GM12891 (cell line): Measurements from ENCODE around the gene SLC30A1.

Source experiments
- DNase-seq: peaks from one replicate; pipeline ENCODE4 v3.0.0; 2011; ENCODE audit warnings: low spot score; ENCODE audit not compliant: insufficient read length
- FAIRE-seq: peaks from 2 replicates; lab custom pipeline; 2011; peaks lifted over from hg19 to GRCh38; lab: Jason Lieb, UNC
- PAX5 ChIP-seq: IDR thresholded peaks from 2 replicates; pipeline ENCODE4 v1.6.1; 2011; ENCODE audit warnings: low read length, moderate library complexity, mild to moderate bottlenecking; ENCODE audit not compliant: insufficient read depth, severe bottlenecking
- POLR2A ChIP-seq: IDR thresholded peaks from 2 replicates; pipeline ENCODE4 v1.6.1; 2011; ENCODE audit warnings: low read depth, low read length, control low read depth
- POLR2AphosphoS5 ChIP-seq: IDR thresholded peaks from 2 replicates; pipeline ENCODE4 v1.6.1; 2011; ENCODE audit warnings: low read depth, low read length, control low read depth
- POU2F2 ChIP-seq: IDR thresholded peaks from 2 replicates; pipeline ENCODE4 v1.6.1; 2011; ENCODE audit warnings: low read depth, mild to moderate bottlenecking, control low read depth, low read length, moderate library complexity
- SPI1 ChIP-seq: IDR thresholded peaks from 2 replicates; pipeline ENCODE4 v1.6.1; 2011; ENCODE audit warnings: low read depth, low read length, control low read depth
- TAF1 ChIP-seq: IDR thresholded peaks from 2 replicates; pipeline ENCODE4 v1.6.1; 2011; ENCODE audit warnings: low read depth, low read length, control low read depth

The SLC30A1 gene

GRCh38 chr1:211609120-211610024 is 30.4 kb upstream of the SLC30A1 start:
- DNase-seq (no peak), FAIRE-seq (no peak)
- TF ChIP-seq TAF1 (no peak), POLR2A (no peak), PAX5 (no peak)

GRCh38 chr1:211607754-211608473 is 29.0 kb upstream of the SLC30A1 start:
- FAIRE-seq = no peak

GRCh38 chr1:211606914-211607753 is 28.2 kb upstream of the SLC30A1 start:
- no peak for FAIRE-seq
- no peak for DNase-seq
- no peak for TF ChIP-seq TAF1
- TF ChIP-seq PAX5 = no peak
- no peak; the same call in 1 of the 2 replicates for TF ChIP-seq POLR2A
- TF ChIP-seq SPI1 = peak; percentile 84

More at GRCh38 chr1:211607754-211608473, 29.0 kb upstream of the SLC30A1 start:
- TF ChIP-seq POLR2AphosphoS5 (no peak), PAX5 (no peak), TAF1 (no peak), POU2F2 (no peak), SPI1 (no peak), POLR2A (no peak)
- DNase-seq = no peak

- no peak for DNase-seq
- no peak for TF ChIP-seq POLR2AphosphoS5
- peak; percentile 30; the same call in 1 of the 2 replicates for TF ChIP-seq SPI1
- FAIRE-seq = no peak
Measured at GRCh38 chr1:211606332-211606913, 27.5 kb upstream of the SLC30A1 start.

GRCh38 chr1:211605603-211606331 is 26.8 kb upstream of the SLC30A1 start:
- no peak for TF ChIP-seq POLR2A
- no peak for TF ChIP-seq SPI1
- TF ChIP-seq TAF1 = no peak
- no peak for TF ChIP-seq PAX5
- no peak for TF ChIP-seq POU2F2
- TF ChIP-seq POLR2AphosphoS5 = no peak
- FAIRE-seq = no peak
- no peak for DNase-seq

- TF ChIP-seq POU2F2 (no peak), SPI1 (no peak), TAF1 (no peak), PAX5 (no peak), POLR2AphosphoS5 (no peak), POLR2A (no peak)
- DNase-seq (no peak), FAIRE-seq (no peak)
Measured at GRCh38 chr1:211605034-211605433, 26.1 kb upstream of the SLC30A1 start.

GRCh38 chr1:211604548-211604947 is 25.6 kb upstream of the SLC30A1 start:
- FAIRE-seq (no peak), DNase-seq (no peak)
- no peak for TF ChIP-seq PAX5
- TF ChIP-seq SPI1 = no peak
- no peak for TF ChIP-seq POLR2AphosphoS5
- no peak for TF ChIP-seq TAF1
- TF ChIP-seq POLR2A = no peak
- no peak for TF ChIP-seq POU2F2

GRCh38 chr1:211603713-211604112 is 24.8 kb upstream of the SLC30A1 start:
- no peak for DNase-seq
- TF ChIP-seq POU2F2 (no peak), TAF1 (no peak), POLR2A (no peak), PAX5 (no peak), POLR2AphosphoS5 (no peak)
- no peak for FAIRE-seq
